ENCODE measurements around the gene WNT7A.
A peak's percentile ranks its signal among the peaks of the same experiment; 100 is the strongest.

WNT7A gene

GRCh38 chr3:13792512-13793371 is 87.1 kb downstream of the WNT7A start:
- Histone ChIP-seq H3K4me3 (ENCODE audit: low read length) (no peak overlapping the region), H3K36me3 (ENCODE audit: insufficient read depth, low read depth, low read length) (no peaks in the 10 kb centered on the region), H3K9ac (ENCODE audit: low read depth, low read length) (no peak overlapping the region), H3K9me3 (ENCODE audit: insufficient read depth, low read depth, low read length) (no peaks in the 10 kb centered on the region), H3K27me3 (ENCODE audit: insufficient read depth, low read length) (peaks cover 3% of the 10 kb centered on the region), H3K27ac (ENCODE audit: low read length) (no peak overlapping the region), H3K4me1 (ENCODE audit: insufficient read depth, low read length) (no peaks in the 10 kb centered on the region)

GRCh38 chr3:13792051-13792490 is 87.8 kb downstream of the WNT7A start:
- no peaks in the 10 kb centered on the region for H3K9me3 ChIP-seq (ENCODE audit: insufficient read depth, low read depth, low read length)

GRCh38 chr3:13791198-13792050 is 88.4 kb downstream of the WNT7A start:
- Histone ChIP-seq H3K36me3 (ENCODE audit: insufficient read depth, low read depth, low read length) (no peaks in the 10 kb centered on the region), H3K9ac (ENCODE audit: low read depth, low read length) (no peak overlapping the region), H3K9me3 (ENCODE audit: insufficient read depth, low read depth, low read length) (no peaks in the 10 kb centered on the region), H3K27me3 (ENCODE audit: insufficient read depth, low read length) (peaks cover 3% of the 10 kb centered on the region), H3K4me1 (ENCODE audit: insufficient read depth, low read length) (no peaks in the 10 kb centered on the region; the same call in 1 of the 2 replicates), H3K4me3 (ENCODE audit: low read length) (no peak overlapping the region), H3K27ac (ENCODE audit: low read length) (no peak overlapping the region)

More at GRCh38 chr3:13792051-13792490, 87.8 kb downstream of the WNT7A start:
- H3K27ac ChIP-seq (ENCODE audit: low read length), result no peak overlapping the region
- peaks cover 3% of the 10 kb centered on the region for H3K27me3 ChIP-seq (ENCODE audit: insufficient read depth, low read length)
- no peak overlapping the region for H3K9ac ChIP-seq (ENCODE audit: low read depth, low read length)
- H3K4me3 ChIP-seq (ENCODE audit: low read length), result no peak overlapping the region
- H3K36me3 ChIP-seq (ENCODE audit: insufficient read depth, low read depth, low read length), result no peaks in the 10 kb centered on the region
- H3K4me1 ChIP-seq (ENCODE audit: insufficient read depth, low read length), result no peaks in the 10 kb centered on the region

GRCh38 chr3:13790376-13791197 is 89.3 kb downstream of the WNT7A start:
- no peak overlapping the region for H3K27ac ChIP-seq (ENCODE audit: low read length)
- H3K4me1 ChIP-seq (ENCODE audit: insufficient read depth, low read length), result peaks cover 7% of the 10 kb centered on the region; the same call in 1 of the 2 replicates
- H3K36me3 ChIP-seq (ENCODE audit: insufficient read depth, low read depth, low read length), result no peaks in the 10 kb centered on the region
- H3K9ac ChIP-seq (ENCODE audit: low read depth, low read length), result no peak overlapping the region
- H3K4me3 ChIP-seq (ENCODE audit: low read length), result no peak overlapping the region
- H3K27me3 ChIP-seq (ENCODE audit: insufficient read depth, low read length), result peaks cover 3% of the 10 kb centered on the region
- H3K9me3 ChIP-seq (ENCODE audit: insufficient read depth, low read depth, low read length), result no peaks in the 10 kb centered on the region

GRCh38 chr3:13788522-13789424 is 91.1 kb downstream of the WNT7A start:
- H3K4me3 ChIP-seq (ENCODE audit: low read length), result no peak overlapping the region
- H3K27me3 ChIP-seq (ENCODE audit: insufficient read depth, low read length), result peaks cover 3% of the 10 kb centered on the region
- no peak overlapping the region for H3K27ac ChIP-seq (ENCODE audit: low read length)
- H3K36me3 ChIP-seq (ENCODE audit: insufficient read depth, low read depth, low read length), result no peaks in the 10 kb centered on the region
- H3K9me3 ChIP-seq (ENCODE audit: insufficient read depth, low read depth, low read length), result no peaks in the 10 kb centered on the region
- peaks cover 14% of the 10 kb centered on the region; the same call in 1 of the 2 replicates for H3K4me1 ChIP-seq (ENCODE audit: insufficient read depth, low read length)
- no peak overlapping the region for H3K9ac ChIP-seq (ENCODE audit: low read depth, low read length)

- H3K9ac ChIP-seq (ENCODE audit: low read depth, low read length), result no peak overlapping the region
- H3K4me1 ChIP-seq (ENCODE audit: insufficient read depth, low read length), result peaks cover 14% of the 10 kb centered on the region; the same call in 1 of the 2 replicates
- H3K27ac ChIP-seq (ENCODE audit: low read length), result no peak overlapping the region
- H3K4me3 ChIP-seq (ENCODE audit: low read length), result no peak overlapping the region
- no peaks in the 10 kb centered on the region for H3K36me3 ChIP-seq (ENCODE audit: insufficient read depth, low read depth, low read length)
- peaks cover under 1% of the 10 kb centered on the region for H3K27me3 ChIP-seq (ENCODE audit: insufficient read depth, low read length)
- H3K9me3 ChIP-seq (ENCODE audit: insufficient read depth, low read depth, low read length), result no peaks in the 10 kb centered on the region
Observed at GRCh38 chr3:13787533-13788132, 92.2 kb downstream of the WNT7A start.

- Histone ChIP-seq H3K36me3 (ENCODE audit: insufficient read depth, low read depth, low read length) (no peaks in the 10 kb centered on the region), H3K4me1 (ENCODE audit: insufficient read depth, low read length) (peaks cover 14% of the 10 kb centered on the region; the same call in 1 of the 2 replicates), H3K9ac (ENCODE audit: low read depth, low read length) (no peak overlapping the region), H3K27ac (ENCODE audit: low read length) (no peak overlapping the region), H3K9me3 (ENCODE audit: insufficient read depth, low read depth, low read length) (no peaks in the 10 kb centered on the region), H3K27me3 (ENCODE audit: insufficient read depth, low read length) (no peaks in the 10 kb centered on the region), H3K4me3 (ENCODE audit: low read length) (no peak overlapping the region)
Observed at GRCh38 chr3:13786811-13787210, 93.1 kb downstream of the WNT7A start.

- H3K27ac ChIP-seq (ENCODE audit: low read length), result no peak overlapping the region
- peaks cover 14% of the 10 kb centered on the region; the same call in 1 of the 2 replicates for H3K4me1 ChIP-seq (ENCODE audit: insufficient read depth, low read length)
- no peaks in the 10 kb centered on the region for H3K36me3 ChIP-seq (ENCODE audit: insufficient read depth, low read depth, low read length)
- no peaks in the 10 kb centered on the region for H3K27me3 ChIP-seq (ENCODE audit: insufficient read depth, low read length)
- H3K9ac ChIP-seq (ENCODE audit: low read depth, low read length), result 0 out of 2 replicates have a peak overlapping the region, but pooled peaks have one; percentile 35
- H3K9me3 ChIP-seq (ENCODE audit: insufficient read depth, low read depth, low read length), result no peaks in the 10 kb centered on the region
- peak overlapping the region; percentile 26; the same call in 1 of the 2 replicates for H3K4me3 ChIP-seq (ENCODE audit: low read length)
Observed at GRCh38 chr3:13785853-13786436, 93.9 kb downstream of the WNT7A start.

- peak overlapping the region; percentile 26; the same call in 1 of the 2 replicates for H3K4me3 ChIP-seq (ENCODE audit: low read length)
- H3K27ac ChIP-seq (ENCODE audit: low read length), result no peak overlapping the region
- 0 out of 2 replicates have a peak overlapping the region, but pooled peaks have one; percentile 35 for H3K9ac ChIP-seq (ENCODE audit: low read depth, low read length)
- no peaks in the 10 kb centered on the region for H3K27me3 ChIP-seq (ENCODE audit: insufficient read depth, low read length)
- H3K4me1 ChIP-seq (ENCODE audit: insufficient read depth, low read length), result peaks cover 14% of the 10 kb centered on the region; the same call in 1 of the 2 replicates
- H3K9me3 ChIP-seq (ENCODE audit: insufficient read depth, low read depth, low read length), result no peaks in the 10 kb centered on the region
- H3K36me3 ChIP-seq (ENCODE audit: insufficient read depth, low read depth, low read length), result no peaks in the 10 kb centered on the region
Observed at GRCh38 chr3:13785351-13785750, 94.5 kb downstream of the WNT7A start.

GRCh38 chr3:13783476-13783875 is 96.4 kb downstream of the WNT7A start:
- H3K27me3 ChIP-seq (ENCODE audit: insufficient read depth, low read length), result no peaks in the 10 kb centered on the region
- no peak overlapping the region for H3K27ac ChIP-seq (ENCODE audit: low read length)
- no peak overlapping the region for H3K9ac ChIP-seq (ENCODE audit: low read depth, low read length)
- H3K36me3 ChIP-seq (ENCODE audit: insufficient read depth, low read depth, low read length), result no peaks in the 10 kb centered on the region
- no peaks in the 10 kb centered on the region for H3K9me3 ChIP-seq (ENCODE audit: insufficient read depth, low read depth, low read length)
- no peak overlapping the region for H3K4me3 ChIP-seq (ENCODE audit: low read length)
- H3K4me1 ChIP-seq (ENCODE audit: insufficient read depth, low read length), result peaks cover 14% of the 10 kb centered on the region; the same call in 1 of the 2 replicates

Data from iPS-20b (cell line).